HEK293 (cell line): ENCODE data around the gene XDH.

ENCODE experiments used
- CTCF ChIA-PET: fragments of 350-600 bp; formaldehyde crosslinking; extraction: SDS; loops from one replicate; lab custom pipeline; 2021; ENCODE audit warnings: antibody characterized with exemption; lab: Yijun Ruan, JAX
- POLR2A ChIA-PET: fragments of 300-600 bp; formaldehyde crosslinking; extraction: SDS; loops from one replicate; lab custom pipeline; 2020; ENCODE audit warnings: antibody characterized with exemption, inconsistent platforms; lab: Yijun Ruan, JAX
- H3K27ac ChIP-seq: fragments of 200-500 bp; sonication (Bioruptor generic); 2 replicates; pipeline ENCODE4 v1.5.1; 2014; ENCODE audit warnings: low read depth, low read length, control low read depth, inconsistent platforms; ENCODE audit errors: extremely low read depth
- H3K36me3 ChIP-seq, 2 experiments: fragments of 200-500 bp in 1 of 2; sonication (Bioruptor generic) in 1 of 2; 1 replicate in 1 of 2; 2 replicates in 1 of 2; pipeline ENCODE4 v1.5.1; 2014 to 2017; ENCODE audit warnings: inconsistent platforms in 2 of 2, low read length in 2 of 2; ENCODE audit not compliant: control insufficient read depth in 2 of 2, insufficient read depth in 1 of 2
- H3K4me1 ChIP-seq: fragments of 200-500 bp; sonication (Bioruptor generic); 2 replicates; pipeline ENCODE4 v1.5.1; 2014; ENCODE audit warnings: mild to moderate bottlenecking, low read length, inconsistent platforms; ENCODE audit not compliant: control insufficient read depth, insufficient read depth
- H3K4me3 ChIP-seq: 2 replicates; pipeline ENCODE4 v1.5.1; 2011; ENCODE audit warnings: low read depth, mild to moderate bottlenecking, control low read depth, low read length, moderate library complexity
- H3K9me3 ChIP-seq: fragments of 200-500 bp; sonication (Bioruptor generic); 2 replicates; pipeline ENCODE4 v1.5.1; 2014; ENCODE audit warnings: low read depth, low read length, inconsistent platforms; ENCODE audit not compliant: control insufficient read depth, insufficient read depth
- ATF2 ChIP-seq: fragments of 450-650 bp; formaldehyde crosslinking; IDR thresholded peaks from 2 replicates; pipeline ENCODE4 v1.5.1; 2016; ENCODE audit warnings: missing biosample characterization, missing genetic modification characterization, low read depth
- GLI4 ChIP-seq: fragments of 450-650 bp; formaldehyde crosslinking; IDR thresholded peaks from 2 replicates; pipeline ENCODE4 v1.5.1; 2016; ENCODE audit warnings: missing biosample characterization, missing genetic modification characterization
- HOXA7 ChIP-seq: sonication (generic); formaldehyde crosslinking; IDR thresholded peaks from 2 replicates; pipeline ENCODE4 v1.8.1; 2022; ENCODE audit warnings: missing genetic modification reagents, borderline replicate concordance
- PBX3 ChIP-seq: sonication (generic); formaldehyde crosslinking; IDR thresholded peaks from 2 replicates; pipeline ENCODE4 v1.8.1; 2022; ENCODE audit warnings: mild to moderate bottlenecking, moderate library complexity, missing genetic modification reagents
- PRDM6 ChIP-seq: fragments of 450-650 bp; formaldehyde crosslinking; IDR thresholded peaks from 2 replicates; pipeline ENCODE4 v1.5.1; 2017; ENCODE audit warnings: missing biosample characterization, missing genetic modification characterization
- ZBTB1 ChIP-seq: fragments of 450-650 bp; formaldehyde crosslinking; IDR thresholded peaks from 2 replicates; pipeline ENCODE4 v1.5.1; 2016; ENCODE audit warnings: missing biosample characterization, missing genetic modification characterization
- ZFHX2 ChIP-seq: fragments of 450-650 bp; formaldehyde crosslinking; conservative IDR thresholded peaks from 2 replicates; pipeline ENCODE4 v1.5.1; 2016; ENCODE audit warnings: missing biosample characterization, missing genetic modification characterization
- ZNF121 ChIP-seq: fragments of 450-650 bp; formaldehyde crosslinking; IDR thresholded peaks from 2 replicates; pipeline ENCODE4 v1.5.1; 2016; ENCODE audit warnings: missing biosample characterization, missing genetic modification characterization
- ZNF138 ChIP-seq: fragments of 450-650 bp; formaldehyde crosslinking; IDR thresholded peaks from 2 replicates; pipeline ENCODE4 v1.5.1; 2016; ENCODE audit warnings: missing biosample characterization, missing genetic modification characterization, borderline replicate concordance
- ZNF148 ChIP-seq: fragments of 450-650 bp; formaldehyde crosslinking; IDR thresholded peaks from 2 replicates; pipeline ENCODE4 v1.5.0; 2017; ENCODE audit warnings: missing biosample characterization, missing genetic modification characterization, borderline replicate concordance
- ZNF155 ChIP-seq: fragments of 450-650 bp; formaldehyde crosslinking; IDR thresholded peaks from 2 replicates; pipeline ENCODE4 v1.5.1; 2016; ENCODE audit warnings: missing biosample characterization, missing genetic modification characterization
- ZNF157 ChIP-seq: fragments of 450-650 bp; formaldehyde crosslinking; IDR thresholded peaks from 2 replicates; pipeline ENCODE4 v1.5.1; 2016; ENCODE audit warnings: missing biosample characterization, missing genetic modification characterization
- ZNF223 ChIP-seq: fragments of 450-650 bp; formaldehyde crosslinking; IDR thresholded peaks from 2 replicates; pipeline ENCODE4 v1.5.1; 2016; ENCODE audit warnings: missing biosample characterization, missing genetic modification characterization
- ZNF26 ChIP-seq: fragments of 450-650 bp; formaldehyde crosslinking; IDR thresholded peaks from 2 replicates; pipeline ENCODE4 v1.5.1; 2016; ENCODE audit warnings: missing biosample characterization, missing genetic modification characterization
- ZNF354C ChIP-seq: fragments of 450-650 bp; formaldehyde crosslinking; IDR thresholded peaks from 2 replicates; pipeline ENCODE4 v1.5.1; 2016; ENCODE audit warnings: missing biosample characterization, missing genetic modification characterization, low read depth, borderline replicate concordance
- ZNF416 ChIP-seq: fragments of 450-650 bp; formaldehyde crosslinking; IDR thresholded peaks from 2 replicates; pipeline ENCODE4 v1.5.1; 2016; ENCODE audit warnings: missing biosample characterization, missing genetic modification characterization
- ZNF501 ChIP-seq: fragments of 450-650 bp; formaldehyde crosslinking; IDR thresholded peaks from 2 replicates; pipeline ENCODE4 v1.5.1; 2016; ENCODE audit warnings: missing biosample characterization, missing genetic modification characterization
- ZNF514 ChIP-seq: fragments of 450-650 bp; formaldehyde crosslinking; IDR thresholded peaks from 2 replicates; pipeline ENCODE4 v1.5.1; 2016; ENCODE audit warnings: missing biosample characterization, missing genetic modification characterization
- ZNF585B ChIP-seq: fragments of 450-650 bp; formaldehyde crosslinking; IDR thresholded peaks from 2 replicates; pipeline ENCODE4 v1.5.1; 2016; ENCODE audit warnings: missing biosample characterization, missing genetic modification characterization
- ZNF677 ChIP-seq: fragments of 450-650 bp; IDR thresholded peaks from 2 replicates; pipeline ENCODE4 v1.5.0; 2018; ENCODE audit warnings: missing biosample characterization, mild to moderate bottlenecking, missing genetic modification characterization, moderate library complexity
- ZNF704 ChIP-seq: fragments of 450-650 bp; formaldehyde crosslinking; IDR thresholded peaks from 2 replicates; pipeline ENCODE4 v1.5.1; 2016; ENCODE audit warnings: missing biosample characterization, missing genetic modification characterization
- ZNF707 ChIP-seq: fragments of 450-650 bp; formaldehyde crosslinking; IDR thresholded peaks from 2 replicates; pipeline ENCODE4 v1.5.1; 2016; ENCODE audit warnings: missing biosample characterization, missing genetic modification characterization
- ZNF768 ChIP-seq: fragments of 450-650 bp; formaldehyde crosslinking; IDR thresholded peaks from 2 replicates; pipeline ENCODE4 v1.5.1; 2018; ENCODE audit warnings: missing biosample characterization, mild to moderate bottlenecking, missing genetic modification characterization
- ZNF837 ChIP-seq: fragments of 450-650 bp; formaldehyde crosslinking; IDR thresholded peaks from 2 replicates; pipeline ENCODE4 v1.5.1; 2016; ENCODE audit warnings: missing biosample characterization, missing genetic modification characterization
- ZSCAN30 ChIP-seq: fragments of 450-650 bp; IDR thresholded peaks from 2 replicates; pipeline ENCODE4 v1.5.1; 2018; ENCODE audit warnings: missing biosample characterization, mild to moderate bottlenecking, missing genetic modification characterization, moderate library complexity

The XDH gene

GRCh38 chr2:31302940-31303563 is 111.5 kb downstream of the XDH start (continued):
- TF ChIP-seq ZNF837 (no peak), ZNF354C (no peak)

GRCh38 chr2:31300309-31300708 is 114.2 kb downstream of the XDH start:
- ChIA-PET CTCF (interaction anchor here (0.6 to 0.7 kb wide), 3 partner anchors 57 to 162 kb away, joined by 3 to 5 read pairs (median 3); partner anchors contain the start of gene GALNT14), POLR2A (no interaction called here)
- TF ChIP-seq ZNF416 (tag by site-specific recombination) (no peak), ZNF768 (no peak), ZNF26 (tag by site-specific recombination) (no peak), ZNF677 (tag by site-specific recombination) (no peak), ZNF704 (tag by site-specific recombination) (no peak), ZBTB1 (tag by site-specific recombination) (no peak), ZNF223 (tag by site-specific recombination) (no peak), PRDM6 (no peak), ZNF707 (tag by site-specific recombination) (no peak)
- no peaks in the 10 kb centered on the region for H3K4me1 ChIP-seq
- no peak overlapping the region for H3K27ac ChIP-seq
- no peaks in the 10 kb centered on the region for H3K36me3 ChIP-seq
- H3K9me3 ChIP-seq = no peaks in the 10 kb centered on the region
- H3K4me3 ChIP-seq = no peak overlapping the region

- CTCF ChIA-PET = no interaction called here
- Histone ChIP-seq H3K36me3 (no peaks in the 10 kb centered on the region), H3K4me3 (no peak overlapping the region), H3K9me3 (no peaks in the 10 kb centered on the region), H3K27ac (no peak overlapping the region), H3K4me1 (no peaks in the 10 kb centered on the region)
- POLR2A ChIA-PET = no interaction called here
- TF ChIP-seq ZNF121 = no peak
- no peak for TF ChIP-seq ZNF155 (tag by site-specific recombination)
- TF ChIP-seq ATF2 = no peak
- no peak for TF ChIP-seq ZNF148 (tag by site-specific recombination)
- TF ChIP-seq ZSCAN30 = no peak
- TF ChIP-seq GLI4 (tag by site-specific recombination) = no peak
- no peak for TF ChIP-seq ZNF157 (tag by site-specific recombination)
- TF ChIP-seq ZNF501 (tag by site-specific recombination) = no peak
- no peak for TF ChIP-seq ZNF677 (tag by site-specific recombination)
- TF ChIP-seq PBX3 = no peak
- no peak for TF ChIP-seq ZNF585B (tag by site-specific recombination)
- no peak for TF ChIP-seq ZFHX2
- no peak for TF ChIP-seq ZNF514 (tag by site-specific recombination)
- no peak for TF ChIP-seq ZNF138 (tag by site-specific recombination)
- no peak for TF ChIP-seq HOXA7 (CRISPR knock-in tag)
These were observed 115.0 kb downstream of the XDH start for GRCh38 chr2:31299547-31299946.
